Activated CD8-positive, alpha-beta T cell treated with anti-CD3 and anti-CD28 coated beads for 36 hours (primary cell): ENCODE measurements around the gene NOVA2. TPM values are rescaled to one million over a fixed set of nuclear protein-coding genes. Genes with fewer than 3 reads are reported as not detected.
A peak's percentile ranks its signal among the peaks of the same experiment; 100 is the strongest.

Experiments used
- ATAC-seq: fragments of 200-7000 bp; cut with Tn5 transposase; one replicate; pipeline ENCODE4 v1.10.0; 2021; ENCODE audit warnings: mild to moderate bottlenecking, moderate library complexity
- CTCF ChIA-PET: fragments of 350-600 bp; sonication (Branson Sonifier 250); formaldehyde crosslinking; loops from one replicate; lab custom pipeline; 2021; ENCODE audit warnings: antibody characterized with exemption; lab: Charles Lee
- POLR2A ChIA-PET: fragments of 350-600 bp; sonication (Branson Sonifier 250); formaldehyde crosslinking; loops from one replicate; lab custom pipeline; 2021; ENCODE audit warnings: antibody characterized with exemption; lab: Charles Lee
- DNase-seq: peaks from one replicate; pipeline ENCODE4 v3.0.0-alpha.2; 2020
- H3K27ac Mint-ChIP-seq: one replicate; pipeline ENCODE4 v1.8.0; 2021; ENCODE audit warnings: mild to moderate bottlenecking, mixed read lengths
- H3K27me3 Mint-ChIP-seq: one replicate; pipeline ENCODE4 v1.8.0; 2021; ENCODE audit warnings: mixed read lengths
- H3K36me3 Mint-ChIP-seq: one replicate; pipeline ENCODE4 v1.8.0; 2021; ENCODE audit warnings: low read depth, mixed read lengths
- H3K4me1 Mint-ChIP-seq: one replicate; pipeline ENCODE4 v1.8.0; 2021; ENCODE audit warnings: low read depth, mixed read lengths
- H3K4me3 Mint-ChIP-seq: one replicate; pipeline ENCODE4 v1.8.0; 2021; ENCODE audit warnings: mild to moderate bottlenecking, moderate library complexity, mixed read lengths
- H3K9me3 Mint-ChIP-seq: one replicate; pipeline ENCODE4 v1.8.0; 2021; ENCODE audit warnings: mixed read lengths
- CTCF ChIP-seq: fragments of 200-600 bp; IDR thresholded peaks from one replicate; pipeline ENCODE4 v1.8.0; 2022; ENCODE audit warnings: antibody characterized with exemption, mild to moderate bottlenecking
- intact Hi-C: fragments of 100-400 bp; cut with micrococcal nuclease; formaldehyde crosslinking; loops from one replicate; pipeline ENCODE4 v1.10.0; 2022
- microRNA-seq: library from miRNA; unstranded; fragments of <30 nt; microRNA quantifications from one replicate; pipeline ENCODE4 v1.2.0, GENCODE V29; 2022; ENCODE audit warnings: borderline microRNAs expressed, borderline replicate concordance
- total RNA-seq, 2 experiments: library from RNA; stranded (reverse); gene quantifications; one replicate each; pipeline ENCODE4 v1.2.3, GENCODE V29; 2021

Gene NOVA2
- total RNA-seq, 2 experiments from 2014 or later: not detected

GRCh38 chr19:45885556-45886426 is 87.9 kb downstream of the NOVA2 start, which contains the start of gene IRF2BP1:
Gene IRF2BP1 (minus strand): TSS chr19:45886141. CDS start chr19:45885774, 367 bp downstream.
- peak within 1 kb of the TSS; percentile 84 for H3K4me3 Mint-ChIP-seq
- peak within 1 kb of the TSS; percentile 92 for H3K27ac Mint-ChIP-seq
- H3K27me3 Mint-ChIP-seq: no peaks in the 10 kb centered on the region
- ChIA-PET CTCF (interaction anchor here (0.7 to 10.1 kb wide), 9 partner anchors 9 to 117 kb away, joined by 3 to 100 read pairs (median 5); partner anchors contain the start of genes CCDC61, FOXA3, MYPOP and SIX5), POLR2A (interaction anchor here (0.6 to 2.7 kb wide), 15 partner anchors 14 to 166 kb away, joined by 3 to 24 read pairs (median 4); partner anchors contain the start of genes CCDC61, FOXA3, MYPOP and SIX5)
- no peak for TF ChIP-seq CTCF
- no peaks in the 10 kb centered on the region for H3K9me3 Mint-ChIP-seq
- intact Hi-C loops: no loop called here
- peak; percentile 65 for ATAC-seq
- H3K36me3 Mint-ChIP-seq: peaks cover 6% of the 10 kb centered on the region
- H3K4me1 Mint-ChIP-seq: peaks cover 22% of the 10 kb centered on the region
- peak; percentile 95 for DNase-seq

- ChIA-PET POLR2A (interaction anchor here (0.7 to 2.7 kb wide), 6 partner anchors 16 to 116 kb away, joined by 3 to 24 read pairs (median 6); partner anchors contain the start of genes CCDC61, FOXA3, MYPOP and SIX5), CTCF (interaction anchor here (1.2 to 10.1 kb wide), 6 partner anchors 10 to 116 kb away, joined by 3 to 100 read pairs (median 5); partner anchors contain the start of genes CCDC61, FOXA3, MYPOP and SIX5)
- ATAC-seq (no peak), DNase-seq (peak; percentile 70)
- Mint-ChIP-seq H3K4me3 (peak overlapping the region; percentile 84), H3K9me3 (no peaks in the 10 kb centered on the region), H3K27me3 (no peaks in the 10 kb centered on the region), H3K27ac (peak overlapping the region; percentile 38), H3K4me1 (peaks cover 22% of the 10 kb centered on the region), H3K36me3 (peaks cover 6% of the 10 kb centered on the region)
- intact Hi-C loops: no loop called here
- TF ChIP-seq CTCF: no peak
Observed at GRCh38 chr19:45884682-45885555, 88.7 kb downstream of the NOVA2 start.

- DNase-seq (no peak), ATAC-seq (no peak)
- ChIA-PET CTCF (interaction anchor here (1.0 to 10.1 kb wide), 4 partner anchors 19 to 115 kb away, joined by 3 to 100 read pairs (median 20); partner anchors contain the start of genes FOXA3, MYPOP, SIX5 and SYMPK), POLR2A (interaction anchor here (1.1 to 2.7 kb wide), 4 partner anchors 20 to 115 kb away, joined by 3 to 24 read pairs (median 6); partner anchors contain the start of genes FOXA3, SIX5 and SYMPK)
- Mint-ChIP-seq H3K36me3 (peaks cover 6% of the 10 kb centered on the region), H3K9me3 (no peaks in the 10 kb centered on the region), H3K27me3 (no peaks in the 10 kb centered on the region), H3K27ac (no peak overlapping the region), H3K4me1 (peaks cover 22% of the 10 kb centered on the region), H3K4me3 (peak overlapping the region; percentile 65)
- TF ChIP-seq CTCF: peak; percentile 3
- intact Hi-C loops: no loop called here
Observed at GRCh38 chr19:45883881-45884681, 89.6 kb downstream of the NOVA2 start.

Small RNA genes within 50 kb of the gene (microRNA-seq; reads per million reads assigned to microRNA genes)
- 325 reads per million, percentile 80 among the genes with 10 or more reads in this experiment for gene MIR769

Other genes with a start within 250 kb of the NOVA2 start
- gene FBXO46, start 243.0 kb downstream of the NOVA2 start, total RNA-seq: 10 to 100 TPM; 28.6 to 34.7 TPM
- gene MEIOSIN, start 240.4 kb downstream of the NOVA2 start, total RNA-seq: not detected
- gene SIX5, start 204.6 kb downstream of the NOVA2 start, total RNA-seq: 1 to 10 TPM in 1 of 2 experiments, under 1 TPM in 1; 0.97 to 1.5 TPM
- 1 to 10 TPM; 5.8 to 8.0 TPM for gene DMPK, start 191.4 kb downstream of the NOVA2 start, total RNA-seq
- gene DMWD, start 181.0 kb downstream of the NOVA2 start, total RNA-seq: 10 to 100 TPM; 23.5 to 26.0 TPM
- under 1 TPM; 0.41 to 0.63 TPM for gene RSPH6A, start 158.6 kb downstream of the NOVA2 start, total RNA-seq
- gene SYMPK, start 110.7 kb downstream of the NOVA2 start, total RNA-seq: 100 to 1,000 TPM in 1 of 2 experiments, 10 to 100 TPM in 1; 96.8 to 114 TPM
- gene FOXA3, start 109.5 kb downstream of the NOVA2 start, total RNA-seq: under 1 TPM in 1 of 2 experiments, not detected in 1; 0.36 TPM
- gene IRF2BP1, start 87.7 kb downstream of the NOVA2 start, total RNA-seq: 10 to 100 TPM; 15.3 to 17.2 TPM
- gene MYPOP, start 71.3 kb downstream of the NOVA2 start, total RNA-seq: 1 to 10 TPM; 4.1 to 5.0 TPM
- not detected for gene NANOS2, start 59.1 kb downstream of the NOVA2 start, total RNA-seq
- 10 to 100 TPM; 26.9 to 29.2 TPM for gene CCDC61, start 21.6 kb upstream of the NOVA2 start, total RNA-seq
- gene PGLYRP1, start 49.2 kb upstream of the NOVA2 start, total RNA-seq: not detected
- not detected for gene IGFL4, start 67.1 kb upstream of the NOVA2 start, total RNA-seq
- gene IGFL3, start 150.8 kb upstream of the NOVA2 start, total RNA-seq: not detected
- not detected for gene IGFL2, start 174.4 kb upstream of the NOVA2 start, total RNA-seq